IMR-90 (cell line): Measurements from ENCODE around the gene SURF2. TPM values are rescaled to one million over a fixed set of nuclear protein-coding genes. Genes with fewer than 3 reads are reported as not detected.

Source experiments
- ATAC-seq: fragments of 200-7000 bp; cut with Tn5 transposase; 2 replicates; pipeline ENCODE4 v1.9.1; 2020; ENCODE audit warnings: low read depth, mild to moderate bottlenecking, moderate library complexity
- BruUV-seq: library from RNA; stranded (reverse); fragments of 400-500 nt; replicated peaks from 2 replicates; lab custom pipeline; 2021; lab: Mats Ljungman, UMichigan
- CTCF ChIA-PET: fragments of 300-600 bp; formaldehyde crosslinking; extraction: SDS; loops from one replicate; lab custom pipeline; 2021; ENCODE audit warnings: antibody characterized with exemption; lab: Yijun Ruan, JAX
- POLR2A ChIA-PET: fragments of 300-600 bp; sonication (Branson Sonifier 250); formaldehyde crosslinking; loops from one replicate; lab custom pipeline; 2022; ENCODE audit warnings: antibody characterized with exemption; ENCODE audit not compliant: unreplicated experiment; lab: Charles Lee
- DNase-seq: peaks from one replicate; pipeline ENCODE4 v3.0.0; 2013
- H2AFZ ChIP-seq: replicated peaks from 2 replicates; pipeline ENCODE3; 2013; ENCODE audit warnings: low read length, mild to moderate bottlenecking; ENCODE audit not compliant: poor library complexity
- H2AK5ac ChIP-seq: 2 replicates; pipeline ENCODE4 v1.6.1; 2013; ENCODE audit warnings: low read depth, low read length, inconsistent platforms
- H2AK9ac ChIP-seq: replicated peaks from 2 replicates; pipeline ENCODE3; 2013; ENCODE audit warnings: mild to moderate bottlenecking, low read depth, low read length, moderate library complexity; ENCODE audit not compliant: poor library complexity
- H2BK120ac ChIP-seq: 2 replicates; pipeline ENCODE4 v1.6.1; 2013; ENCODE audit warnings: low read depth, low read length, inconsistent platforms
- H2BK15ac ChIP-seq: 3 replicates; pipeline ENCODE4 v1.6.1; 2013; ENCODE audit warnings: low read depth, low read length, inconsistent platforms
- H2BK20ac ChIP-seq: 2 replicates; pipeline ENCODE4 v1.6.1; 2013; ENCODE audit warnings: low read depth, mild to moderate bottlenecking, inconsistent platforms, low read length, moderate library complexity
- H2BK5ac ChIP-seq: 2 replicates; pipeline ENCODE4 v1.6.1; 2013; ENCODE audit warnings: mild to moderate bottlenecking, low read depth, low read length, inconsistent platforms; ENCODE audit not compliant: poor library complexity, severe bottlenecking
- H3K14ac ChIP-seq: replicated peaks from 2 replicates; pipeline ENCODE4 v1.6.1; 2013; ENCODE audit warnings: low read depth, low read length, inconsistent platforms
- H3K18ac ChIP-seq: 2 replicates; pipeline ENCODE4 v1.6.1; 2013; ENCODE audit warnings: low read depth, low read length, control low read depth
- H3K23ac ChIP-seq: 2 replicates; pipeline ENCODE4 v1.6.1; 2013; ENCODE audit warnings: low read depth, low read length, inconsistent platforms
- H3K27ac ChIP-seq: 2 replicates; pipeline ENCODE4 v1.5.1; 2013; ENCODE audit warnings: mild to moderate bottlenecking, control low read depth, low read length; ENCODE audit not compliant: insufficient read depth
- H3K27me3 ChIP-seq: 2 replicates; pipeline ENCODE4 v1.6.1; 2013; ENCODE audit warnings: low read length; ENCODE audit not compliant: control insufficient read depth, insufficient read depth
- H3K36me3 ChIP-seq: 2 replicates; pipeline ENCODE4 v1.6.1; 2013; ENCODE audit warnings: low read length, mixed read lengths; ENCODE audit not compliant: control insufficient read depth, insufficient read depth
- H3K4ac ChIP-seq: 2 replicates; pipeline ENCODE4 v1.6.1; 2013; ENCODE audit warnings: low read depth, low read length, inconsistent platforms
- H3K4me1 ChIP-seq: 2 replicates; pipeline ENCODE4 v1.6.1; 2013; ENCODE audit warnings: low read length, mixed read lengths; ENCODE audit not compliant: control insufficient read depth, insufficient read depth
- H3K4me2 ChIP-seq: 2 replicates; pipeline ENCODE4 v1.6.1; 2013; ENCODE audit warnings: low read depth, mild to moderate bottlenecking, control low read depth, low read length, moderate library complexity
- H3K4me3 ChIP-seq: 2 replicates; pipeline ENCODE4 v1.5.1; 2013; ENCODE audit warnings: low read depth, mild to moderate bottlenecking, control low read depth, low read length, moderate library complexity; ENCODE audit not compliant: insufficient read depth
- H3K56ac ChIP-seq: 2 replicates; pipeline ENCODE4 v1.6.1; 2013; ENCODE audit warnings: low read length, inconsistent platforms; ENCODE audit not compliant: insufficient read depth; ENCODE audit errors: extremely low read depth
- H3K79me1 ChIP-seq, 2 experiments: 2 replicates each; pipeline ENCODE4 v1.6.1; 2013; ENCODE audit warnings: low read length in 2 of 2, inconsistent platforms in 1 of 2, low read depth in 1 of 2
- H3K9ac ChIP-seq: 2 replicates; pipeline ENCODE4 v1.6.1; 2013; ENCODE audit warnings: low read depth, low read length, control low read depth
- H3K9me1 ChIP-seq: 2 replicates; pipeline ENCODE4 v1.6.1; 2013; ENCODE audit warnings: low read length, inconsistent platforms; ENCODE audit not compliant: insufficient read depth
- H3K9me3 ChIP-seq: 2 replicates; pipeline ENCODE4 v1.6.1; 2013; ENCODE audit warnings: low read length; ENCODE audit not compliant: control insufficient read depth, insufficient read depth
- H4K20me1 ChIP-seq: 2 replicates; pipeline ENCODE4 v1.6.1; 2013; ENCODE audit warnings: low read length, inconsistent platforms; ENCODE audit not compliant: insufficient read depth
- H4K5ac ChIP-seq: 2 replicates; pipeline ENCODE4 v1.6.1; 2013; ENCODE audit warnings: mild to moderate bottlenecking, low read depth, low read length, control low read depth
- H4K8ac ChIP-seq, 2 experiments: 2 replicates each; pipeline ENCODE4 v1.6.1; 2013; ENCODE audit warnings: low read depth in 2 of 2, low read length in 2 of 2, control low read depth in 1 of 2, inconsistent platforms in 1 of 2
- H4K91ac ChIP-seq: 2 replicates; pipeline ENCODE4 v1.6.1; 2013; ENCODE audit warnings: low read depth, low read length, inconsistent platforms; ENCODE audit not compliant: insufficient read depth
- CEBPB ChIP-seq: IDR thresholded peaks from 2 replicates; pipeline ENCODE4 v1.6.1; 2012; ENCODE audit warnings: low read depth, low read length, improper control_type of control experiment
- FOS ChIP-seq: fragments of 150-350 bp; IDR thresholded peaks from 2 replicates; pipeline ENCODE4 v1.6.1; 2016; ENCODE audit warnings: low read depth, low read length
- POLR2A ChIP-seq: IDR thresholded peaks from 2 replicates; pipeline ENCODE4 v1.6.1; 2012; ENCODE audit warnings: mild to moderate bottlenecking, low read depth, low read length
- whole genome bisulfite sequencing, 2 experiments: methylation state at CpG; one replicate each; pipeline versions ENCODE4 v1.1.5 to v1.1.7; 2013; ENCODE audit warnings: missing lambda C conversion rate in 2 of 2; ENCODE audit not compliant: insufficient read length in 1 of 2; ENCODE audit errors: extremely low coverage in 2 of 2; 5-methylcytosine and 5-hydroxymethylcytosine counted together
- dilution Hi-C: fragments of 300-500 bp; cut with HindIII; formaldehyde crosslinking; loops from one replicate; pipeline ENCODE4 v1.14.3; 2018; ENCODE audit warnings: low sequenced_read_pairs; ENCODE audit not compliant: unreplicated experiment
- in situ Hi-C: fragments of 300-500 bp; cut with MboI; formaldehyde crosslinking; loops from 3 replicates; pipeline ENCODE4 v1.14.3; 2019; ENCODE audit warnings: low sequenced_read_pairs, inconsistent platforms, mixed read lengths
- intact Hi-C: fragments of 100-400 bp; cut with micrococcal nuclease; formaldehyde crosslinking; loops from 2 replicates; pipeline ENCODE4 v1.10.0; 2022
- polyA plus RNA-seq, 3 experiments: library from polyadenylated mRNA; depleted of rRNA; stranded (reverse); fragments of >200 nt; gene quantifications; 2 replicates each; pipeline ENCODE4 v1.2.3, GENCODE V29; 2012; ENCODE audit warnings: low replicate concordance in 1 of 3
- total RNA-seq: library from RNA; depleted of rRNA; stranded (reverse); fragments of >200 nt; gene quantifications from 2 replicates; pipeline ENCODE4 v1.2.3, GENCODE V29; 2012

Gene SURF2
- total and polyA plus RNA-seq, 2 of the 4 experiments (the other 2 are of a cell fraction) = 9.9 to 16.3 TPM

DNA sequence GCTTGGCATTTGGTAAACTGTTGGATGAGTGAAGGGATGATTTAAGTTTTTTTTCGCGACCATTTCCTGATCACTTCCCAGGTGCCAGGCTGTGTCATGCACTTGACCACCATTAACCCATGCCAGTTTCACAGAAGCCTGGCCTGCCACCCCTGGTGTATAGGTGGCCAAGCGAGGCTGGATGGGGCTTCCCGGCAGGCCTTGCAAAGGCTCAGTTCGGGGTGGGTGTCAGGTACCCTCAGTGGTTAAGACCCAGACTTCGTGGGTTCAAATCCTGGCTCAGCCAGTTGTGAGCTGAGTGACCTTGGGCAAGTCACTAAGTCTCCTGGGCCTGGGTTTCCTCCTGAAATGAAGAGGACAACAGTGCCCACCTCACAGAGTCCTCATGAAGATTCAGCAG is 10.8 kb upstream of the SURF2 start:
- H3K18ac ChIP-seq = no peak overlapping the region
- H3K27me3 ChIP-seq = no peaks in the 10 kb centered on the region
- H2AK9ac ChIP-seq = no peak overlapping the region
- H2AK5ac ChIP-seq = no peak overlapping the region
- TF ChIP-seq FOS = no peak
- no peak for TF ChIP-seq CEBPB
- TF ChIP-seq POLR2A = no peak
- no peak overlapping the region for H4K91ac ChIP-seq
- intact Hi-C loops = no loop called here
- no peak overlapping the region for H3K23ac ChIP-seq
- no peak overlapping the region for H4K5ac ChIP-seq
- no peak overlapping the region for H2BK15ac ChIP-seq
- H3K9me3 ChIP-seq = no peaks in the 10 kb centered on the region
- no peak overlapping the region for H3K4ac ChIP-seq
- ATAC-seq = no peak
- BruUV-seq = no TSS peak
- dilution Hi-C loops = no loop called here
- H3K27ac ChIP-seq = no peak overlapping the region
- H3K14ac ChIP-seq = no peak overlapping the region
- DNase-seq = no peak
- no peak overlapping the region for H3K56ac ChIP-seq
- no peak overlapping the region for H2BK5ac ChIP-seq
- no peak overlapping the region for H3K4me2 ChIP-seq
- H3K79me1 ChIP-seq = peaks cover 31 to 66% of the 10 kb centered on the region in 2 experiments
- in situ Hi-C loops = no loop called here
- H3K4me1 ChIP-seq = peaks cover 16% of the 10 kb centered on the region
- no peak overlapping the region for H3K9ac ChIP-seq
- H2BK120ac ChIP-seq = no peak overlapping the region
- POLR2A ChIA-PET = no interaction called here
- no peak overlapping the region for H2BK20ac ChIP-seq
- peaks cover 66% of the 10 kb centered on the region for H3K36me3 ChIP-seq
- H2AFZ ChIP-seq = no peak overlapping the region
- no CpG with 5 or more reads among the region's 6 CpGs for WGBS, 2 experiments
- peaks cover 6% of the 10 kb centered on the region; the same call in 1 of the 2 replicates for H3K9me1 ChIP-seq
- CTCF ChIA-PET = no interaction called here
- H3K4me3 ChIP-seq = no peak overlapping the region
- H4K8ac ChIP-seq = no peak overlapping the region
- H4K20me1 ChIP-seq = peaks cover 33% of the 10 kb centered on the region
